Thoracic aorta (tissue), 2 donors: Measurements from ENCODE around the gene DUSP11. TPM values are rescaled to one million over a fixed set of nuclear protein-coding genes. Genes with fewer than 3 reads are reported as not detected.

Experiments
- ATAC-seq: fragments of 150-250 bp; one replicate; pipeline ENCODE4 v1.8.0; 2017; ENCODE audit warnings: low read depth; ENCODE audit not compliant: insufficient number of reproducible peaks, low FRiP score
- DNase-seq: peaks from one replicate; pipeline ENCODE4 v3.0.0-alpha.2; 2020; ENCODE audit warnings: low spot score
- H3K27ac ChIP-seq, 2 donors: fragments of 200-600 bp; sonication (generic); 1 replicate in 1 of 2; 2 replicates in 1 of 2; pipeline ENCODE4 v1.5.1; 2016; ENCODE audit warnings: mild to moderate bottlenecking in 2 of 2, moderate library complexity in 2 of 2
- H3K27me3 ChIP-seq: fragments of 200-600 bp; sonication (generic); replicated peaks from 2 replicates; pipeline ENCODE4 v1.6.0; 2016; ENCODE audit warnings: mild to moderate bottlenecking; ENCODE audit not compliant: insufficient read depth
- H3K36me3 ChIP-seq: fragments of 200-600 bp; sonication (generic); one replicate; pipeline ENCODE4 v1.5.1; 2016
- H3K4me1 ChIP-seq, 2 donors: fragments of 200-600 bp; sonication (generic); 1 replicate in 1 of 2; 2 replicates in 1 of 2; pipeline versions ENCODE4 v1.5.1 to v1.6.0; 2016; ENCODE audit warnings: low read depth in 2 of 2, mild to moderate bottlenecking in 1 of 2; ENCODE audit not compliant: control insufficient read depth in 1 of 2
- H3K4me3 ChIP-seq: fragments of 200-600 bp; sonication (generic); 2 replicates; pipeline ENCODE4 v1.5.1; 2016; ENCODE audit warnings: mild to moderate bottlenecking
- H3K9me3 ChIP-seq: fragments of 200-600 bp; sonication (generic); 2 replicates; pipeline ENCODE4 v1.5.1; 2016
- total RNA-seq, 2 donors: library from RNA; depleted of rRNA; stranded (reverse); fragments of >200 nt; gene quantifications; one replicate each; pipeline versions ENCODE4 v1.1.0 to v1.2.3, GENCODE V29; 2016
- TF ChIP-seq, protein P1 (sequence below): fragments of 200-600 bp; sonication (generic); IDR thresholded peaks from one replicate; pipeline ENCODE4 v1.5.1; 2019; ENCODE audit warnings: antibody characterized with exemption

Gene DUSP11
- total RNA-seq, 2 donors from 2014 or later: 24.1 to 34.8 TPM

DNA sequence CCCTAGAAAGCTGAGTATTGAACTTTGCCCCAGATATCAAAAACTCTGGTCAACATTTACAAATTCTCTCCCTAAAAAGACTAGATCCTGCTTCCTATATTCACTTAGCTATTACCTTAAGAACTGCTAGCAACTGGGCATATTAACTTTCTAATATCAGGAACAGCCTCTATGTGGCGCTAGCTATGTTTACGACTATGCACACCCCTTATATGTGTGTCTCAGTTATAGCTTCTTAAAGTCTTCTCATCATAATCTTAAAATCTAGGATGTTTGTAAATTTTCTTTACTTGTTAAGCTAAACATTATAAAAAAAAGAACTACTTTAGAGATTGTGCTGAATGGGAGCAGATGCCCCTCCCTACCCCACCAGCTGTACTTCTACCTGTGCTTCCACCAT, 47.1 kb upstream of the DUSP11 start:
- no peaks in the 10 kb centered on the region for H3K36me3 ChIP-seq
- no peak for ATAC-seq

DNA sequence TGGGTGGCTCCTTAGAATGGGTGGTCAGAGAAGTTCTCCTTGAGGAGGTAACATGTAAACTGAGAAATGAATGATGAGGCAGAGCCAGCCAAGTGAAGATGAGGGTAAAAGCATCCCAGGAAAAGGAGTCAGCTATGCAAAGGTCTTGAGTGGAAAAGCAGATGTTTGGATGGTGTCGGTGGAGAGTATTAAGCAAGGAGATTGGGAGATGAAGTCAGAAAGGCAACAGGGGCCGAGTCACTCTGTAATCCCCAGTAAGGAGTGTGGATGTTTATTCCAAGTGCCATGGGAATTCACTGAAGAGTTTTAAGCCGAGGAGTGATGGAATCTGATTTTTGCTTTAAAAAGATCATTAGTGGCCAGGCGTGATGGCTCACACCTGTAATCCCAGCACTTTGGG, 45.5 kb upstream of the DUSP11 start:
- Histone ChIP-seq H3K27ac (no peak overlapping the region), H3K27me3 (no peaks in the 10 kb centered on the region), H3K36me3 (no peaks in the 10 kb centered on the region), H3K4me1 (peaks cover 6 to 23% of the 10 kb centered on the region in 2 donors), H3K9me3 (no peaks in the 10 kb centered on the region), H3K4me3 (no peak overlapping the region)
- DNase-seq (no peak), ATAC-seq (no peak)
- TF ChIP-seq, protein P1, sequence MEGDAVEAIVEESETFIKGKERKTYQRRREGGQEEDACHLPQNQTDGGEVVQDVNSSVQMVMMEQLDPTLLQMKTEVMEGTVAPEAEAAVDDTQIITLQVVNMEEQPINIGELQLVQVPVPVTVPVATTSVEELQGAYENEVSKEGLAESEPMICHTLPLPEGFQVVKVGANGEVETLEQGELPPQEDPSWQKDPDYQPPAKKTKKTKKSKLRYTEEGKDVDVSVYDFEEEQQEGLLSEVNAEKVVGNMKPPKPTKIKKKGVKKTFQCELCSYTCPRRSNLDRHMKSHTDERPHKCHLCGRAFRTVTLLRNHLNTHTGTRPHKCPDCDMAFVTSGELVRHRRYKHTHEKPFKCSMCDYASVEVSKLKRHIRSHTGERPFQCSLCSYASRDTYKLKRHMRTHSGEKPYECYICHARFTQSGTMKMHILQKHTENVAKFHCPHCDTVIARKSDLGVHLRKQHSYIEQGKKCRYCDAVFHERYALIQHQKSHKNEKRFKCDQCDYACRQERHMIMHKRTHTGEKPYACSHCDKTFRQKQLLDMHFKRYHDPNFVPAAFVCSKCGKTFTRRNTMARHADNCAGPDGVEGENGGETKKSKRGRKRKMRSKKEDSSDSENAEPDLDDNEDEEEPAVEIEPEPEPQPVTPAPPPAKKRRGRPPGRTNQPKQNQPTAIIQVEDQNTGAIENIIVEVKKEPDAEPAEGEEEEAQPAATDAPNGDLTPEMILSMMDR: no peak

More for the DNA sequence above, 47.1 kb upstream of the DUSP11 start:
- DNase-seq: no peak
- no peak overlapping the region for H3K27ac ChIP-seq
- H3K4me3 ChIP-seq: no peak overlapping the region
- H3K9me3 ChIP-seq: no peaks in the 10 kb centered on the region
- peaks cover 6 to 34% of the 10 kb centered on the region in 2 donors for H3K4me1 ChIP-seq
- no peaks in the 10 kb centered on the region for H3K27me3 ChIP-seq
- TF ChIP-seq, protein P1: no peak

DNA sequence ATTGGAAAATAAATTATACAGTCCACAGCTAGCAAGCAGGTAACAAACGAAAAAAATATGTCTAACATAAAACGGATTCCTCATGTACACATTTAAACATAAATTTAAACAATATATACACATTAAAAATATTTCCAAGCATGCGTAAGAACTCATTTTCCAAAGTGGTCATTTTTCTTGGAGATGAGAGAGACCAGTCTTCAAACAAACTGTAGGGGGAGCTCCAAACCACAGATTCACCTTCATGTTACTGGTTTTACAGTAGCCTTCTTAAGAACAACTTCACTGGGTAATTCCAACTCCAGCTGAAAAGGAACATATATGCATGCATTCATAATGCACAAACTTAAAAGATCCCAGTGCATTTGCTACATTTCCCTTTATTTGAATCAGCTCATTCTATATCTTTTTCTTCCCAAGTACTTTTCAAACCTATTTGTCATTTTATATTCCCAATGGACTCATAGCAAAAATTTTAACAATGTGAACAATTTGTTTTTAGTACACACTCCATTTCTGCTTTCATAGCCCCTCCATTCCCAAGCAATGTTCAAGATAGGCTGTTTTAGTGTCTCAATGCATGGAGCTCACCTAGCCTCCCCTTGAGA, 44.1 kb upstream of the DUSP11 start:
- ATAC-seq: no peak
- no peaks in the 10 kb centered on the region for H3K27me3 ChIP-seq
- H3K4me1 ChIP-seq: peaks cover 3 to 12% of the 10 kb centered on the region in 2 donors
- DNase-seq: no peak
- H3K4me3 ChIP-seq: no peak overlapping the region
- H3K36me3 ChIP-seq: no peaks in the 10 kb centered on the region
- H3K27ac ChIP-seq: no peak overlapping the region
- no peaks in the 10 kb centered on the region for H3K9me3 ChIP-seq
- TF ChIP-seq, protein P1: peak; percentile 79

DNA sequence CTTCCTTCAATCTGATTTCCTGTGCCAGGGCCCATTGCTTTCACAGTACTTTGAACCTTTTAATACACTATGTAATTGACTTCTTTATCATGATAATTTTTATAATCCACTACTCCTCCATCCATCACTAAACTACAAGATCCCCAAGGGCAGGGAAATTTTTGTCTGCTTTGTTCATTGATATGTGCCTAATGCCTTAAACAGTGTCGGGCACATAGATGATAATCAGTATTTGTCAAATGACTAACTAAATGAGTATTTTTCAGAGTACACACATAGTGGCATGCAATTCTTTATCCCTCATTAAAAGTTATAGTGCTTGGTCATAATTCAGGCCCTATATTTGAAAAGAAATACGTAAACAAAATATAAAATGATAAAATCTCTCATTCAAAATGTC, 43.5 kb upstream of the DUSP11 start:
- Histone ChIP-seq H3K4me1 (peaks cover 3 to 11% of the 10 kb centered on the region in 2 donors), H3K27ac (no peak overlapping the region), H3K27me3 (no peaks in the 10 kb centered on the region), H3K4me3 (no peak overlapping the region), H3K36me3 (no peaks in the 10 kb centered on the region), H3K9me3 (no peaks in the 10 kb centered on the region)
- ATAC-seq (no peak), DNase-seq (no peak)
- TF ChIP-seq, protein P1: no peak

DNA sequence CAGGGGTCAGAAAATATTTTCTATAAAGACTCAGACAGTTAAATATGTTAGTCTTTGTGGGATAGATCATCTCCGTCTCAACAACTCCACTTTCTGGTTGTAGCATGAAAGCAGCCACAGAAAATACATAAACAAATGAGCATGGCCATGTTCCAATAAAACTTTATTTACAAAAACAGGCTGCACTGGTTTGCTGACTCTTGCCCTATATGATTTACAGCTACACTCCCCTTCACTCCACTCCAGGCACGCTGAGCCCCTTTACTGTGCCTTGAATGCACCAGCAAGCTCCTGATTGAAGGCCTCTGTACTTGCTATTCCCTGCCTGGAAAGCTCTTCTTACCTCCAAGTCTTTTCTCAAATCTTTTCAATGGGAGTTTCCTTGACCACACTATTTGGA, 43.1 kb upstream of the DUSP11 start:
- no peak for ATAC-seq

More for the DNA sequence above, 43.1 kb upstream of the DUSP11 start:
- Histone ChIP-seq H3K4me3 (no peak overlapping the region), H3K9me3 (no peaks in the 10 kb centered on the region), H3K4me1 (peaks cover 0 to 7% of the 10 kb centered on the region in 2 donors), H3K36me3 (no peaks in the 10 kb centered on the region), H3K27ac (no peak overlapping the region), H3K27me3 (no peaks in the 10 kb centered on the region)
- TF ChIP-seq, protein P1: no peak
- no peak for DNase-seq
